Measurements from ENCODE around the gene ROR2. TPM values are rescaled to one million over a fixed set of nuclear protein-coding genes. Genes with fewer than 3 reads are reported as not detected.

Gene ROR2
- total and polyA plus RNA-seq, 2 of the 8 experiments (the other 6 are each of a cell fraction or from before 2014, with no cell fraction given): 2.7 to 4.3 TPM

DNA sequence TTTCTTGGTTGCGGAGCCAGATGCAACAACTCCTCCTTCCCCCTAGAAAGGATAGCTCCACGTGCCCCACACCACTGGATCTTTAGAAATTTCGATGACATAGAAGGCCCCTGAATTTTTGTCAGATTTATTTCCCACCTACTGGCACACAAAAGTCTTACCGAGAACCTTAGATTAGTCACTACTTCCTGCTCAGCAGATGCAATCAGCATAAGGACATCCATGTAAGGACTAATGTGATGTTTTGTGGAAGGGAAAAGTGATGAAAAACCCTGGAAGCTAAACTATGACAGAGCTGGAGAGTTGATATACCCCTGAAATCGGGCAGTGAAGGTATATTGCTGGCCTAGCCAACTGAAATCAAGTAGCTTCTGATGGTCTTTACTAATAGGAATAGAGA, 400.9 kb downstream of the ROR2 start:
- CTCF ChIA-PET (ENCODE audit: partially characterized antibody): no interaction called here
- DNase-seq (ENCODE audit: low read depth in 1 of 2, low spot score in 2 of 2): no peak

More for the DNA sequence above, 400.9 kb downstream of the ROR2 start:
- H2BK5ac ChIP-seq (ENCODE audit: low read depth, low read length): no peak overlapping the region
- no peaks in the 10 kb centered on the region for H3K4me1 ChIP-seq (replicated peaks in 1 of 4; ENCODE audit: control insufficient read depth in 3 of 4, insufficient read depth in 4 of 4, low read length in 3 of 4)
- H2AK5ac ChIP-seq (ENCODE audit: low read depth, low read length): no peak overlapping the region
- no peak overlapping the region for H2BK120ac ChIP-seq (replicated peaks; ENCODE audit: low read depth, low read length)
- no peaks in the 10 kb centered on the region for H3K27me3 ChIP-seq (replicated peaks in 1 of 4; ENCODE audit: control insufficient read depth in 3 of 4, extremely low read depth in 1 of 4, insufficient read depth in 3 of 4, low read length in 3 of 4)
- no peak overlapping the region for H4K91ac ChIP-seq (replicated peaks; ENCODE audit: insufficient read length, low read length)
- no peak overlapping the region for H3K23ac ChIP-seq (ENCODE audit: insufficient read length)
- no peak overlapping the region for H2BK15ac ChIP-seq (ENCODE audit: low read length)
- no peak overlapping the region for H2AFZ ChIP-seq (ENCODE audit: low read length)
- no peak overlapping the region for H3K27ac ChIP-seq (ENCODE audit: low read depth, low read length)
- no peak overlapping the region for H4K8ac ChIP-seq (ENCODE audit: extremely low read depth, insufficient read depth, low read length)
- H3K36me3 ChIP-seq (ENCODE audit: control insufficient read depth in 2 of 4, insufficient read depth in 4 of 4, low read length in 3 of 4): no peaks in the 10 kb centered on the region
- no peak overlapping the region for H3K9ac ChIP-seq (replicated peaks in 1 of 4; ENCODE audit: extremely low read depth in 1 of 4, low read depth in 3 of 4, low read length in 3 of 4)
- H3K4ac ChIP-seq (replicated peaks; ENCODE audit: insufficient read length, low read depth, low read length): no peak overlapping the region
- no peak for FAIRE-seq
- H3K79me2 ChIP-seq (ENCODE audit: control insufficient read depth in 1 of 2, insufficient read depth in 2 of 2, low read length in 2 of 2): no peaks in the 10 kb centered on the region
- no peak for TF ChIP-seq NRF1 (IDR thresholded peaks at IDR 0.05; ENCODE audit: low read depth, low read length)
- no peak for TF ChIP-seq CBX8 (IDR thresholded peaks at IDR 0.05; ENCODE audit: borderline replicate concordance, low read depth, low read length)
- no peak for TF ChIP-seq TBP (IDR thresholded peaks at IDR 0.05; ENCODE audit: low read depth, low read length)
- no peak for TF ChIP-seq RAD21 (IDR thresholded peaks at IDR 0.05 in 1 of 2, conservative IDR thresholded peaks at IDR 0.05 in 1 of 2; ENCODE audit: low read depth in 2 of 2, low read length in 2 of 2)
- TF ChIP-seq CHD1 (IDR thresholded peaks at IDR 0.05; ENCODE audit: low read depth, low read length): no peak
- TF ChIP-seq CTCF (IDR thresholded peaks at IDR 0.05; ENCODE audit: control extremely low read depth in 1 of 3, insufficient read depth in 1 of 3, low read depth in 1 of 3, low read length in 3 of 3): no peak
- TF ChIP-seq, protein P1, sequence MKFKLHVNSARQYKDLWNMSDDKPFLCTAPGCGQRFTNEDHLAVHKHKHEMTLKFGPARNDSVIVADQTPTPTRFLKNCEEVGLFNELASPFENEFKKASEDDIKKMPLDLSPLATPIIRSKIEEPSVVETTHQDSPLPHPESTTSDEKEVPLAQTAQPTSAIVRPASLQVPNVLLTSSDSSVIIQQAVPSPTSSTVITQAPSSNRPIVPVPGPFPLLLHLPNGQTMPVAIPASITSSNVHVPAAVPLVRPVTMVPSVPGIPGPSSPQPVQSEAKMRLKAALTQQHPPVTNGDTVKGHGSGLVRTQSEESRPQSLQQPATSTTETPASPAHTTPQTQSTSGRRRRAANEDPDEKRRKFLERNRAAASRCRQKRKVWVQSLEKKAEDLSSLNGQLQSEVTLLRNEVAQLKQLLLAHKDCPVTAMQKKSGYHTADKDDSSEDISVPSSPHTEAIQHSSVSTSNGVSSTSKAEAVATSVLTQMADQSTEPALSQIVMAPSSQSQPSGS (IDR thresholded peaks at IDR 0.05; ENCODE audit: low read length): no peak
- TF ChIP-seq SUZ12 (IDR thresholded peaks at IDR 0.05; ENCODE audit: low read length): no peak
- no peak for TF ChIP-seq KDM5A (IDR thresholded peaks at IDR 0.05; ENCODE audit: low read length)
- H4K5ac ChIP-seq (ENCODE audit: insufficient read length, low read depth, low read length): no peak overlapping the region
- H3K4me3 ChIP-seq (ENCODE audit: extremely low read depth in 1 of 4, insufficient read depth in 2 of 4, low read depth in 3 of 4, low read length in 4 of 4): no peak overlapping the region
- H3K18ac ChIP-seq (ENCODE audit: extremely low read depth, low read length): no peak overlapping the region
- no peaks in the 10 kb centered on the region for H3K9me3 ChIP-seq (ENCODE audit: insufficient read depth in 2 of 2, low read depth in 1 of 2, low read length in 1 of 2)
- no peak overlapping the region for H3K4me2 ChIP-seq (ENCODE audit: insufficient read depth in 1 of 2, low read depth in 2 of 2, low read length in 2 of 2)
- H3K23me2 ChIP-seq (ENCODE audit: low read depth, low read length): no peaks in the 10 kb centered on the region
- no peak overlapping the region for H2BK12ac ChIP-seq (ENCODE audit: low read depth, low read length)
- POLR2A ChIA-PET (ENCODE audit: partially characterized antibody): no interaction called here
- H3K79me1 ChIP-seq (ENCODE audit: low read depth, low read length): no peaks in the 10 kb centered on the region
- H4K20me1 ChIP-seq (replicated peaks in 1 of 2; ENCODE audit: control insufficient read depth in 1 of 2, insufficient read depth in 2 of 2, low read length in 2 of 2): no peaks in the 10 kb centered on the region
- H3K56ac ChIP-seq (replicated peaks; ENCODE audit: insufficient read length, low read depth, low read length): no peak overlapping the region
- no peak overlapping the region for H2BK20ac ChIP-seq (ENCODE audit: low read length)
- WGBS, 2 experiments (ENCODE audit: extremely low coverage in 1 of 2, insufficient coverage in 1 of 2, insufficient read length in 1 of 2, insufficient replicate concordance in 2 of 2, low coverage in 1 of 2, low lambda C conversion rate in 2 of 2, missing lambda C conversion rate in 1 of 2): 80% methylated on average over 5 of the region's 5 CpGs; no CpG with 5 or more reads in 1 of the 2 experiments
- no peak overlapping the region for H3K14ac ChIP-seq (ENCODE audit: insufficient read length)

Data from H1 (cell line).